NT2/D1 (cell line): ENCODE data around the gene RANBP2.

Experiments
- SUZ12 ChIP-seq: IDR thresholded peaks from 2 replicates; pipeline ENCODE4 v1.6.1; 2011; ENCODE audit not compliant: insufficient read length, insufficient read depth; ENCODE audit errors: extremely low read depth
- ZNF274 ChIP-seq: IDR thresholded peaks from 2 replicates; pipeline ENCODE4 v1.6.1; 2011; ENCODE audit warnings: mild to moderate bottlenecking, low read depth, low read length

GRCh38 chr2:108786008-108786353, 66.7 kb downstream of the RANBP2 start:
- TF ChIP-seq ZNF274 (no peak), SUZ12 (no peak)
